Stimulated activated naive CD8-positive, alpha-beta T cell treated with anti-CD3 and anti-CD28 coated beads, Interleukin-15, amount 100 ng/mL, for 72 hours (primary cell): ENCODE data around the gene TMEM131L.

Source experiments
- ATAC-seq: fragments of 150-1000 bp; cut with Tn5 transposase; 2 replicates; pipeline ENCODE4 v1.10.0; 2021; ENCODE audit warnings: mild to moderate bottlenecking, moderate library complexity
- DNase-seq, 2 donors: peaks; one replicate each; pipeline ENCODE4 v3.0.0; 2021 to 2022
- H3K27ac Mint-ChIP-seq, 2 donors: one replicate each; pipeline ENCODE4 v1.8.0; 2022; ENCODE audit warnings: mild to moderate bottlenecking in 2 of 2, mixed read lengths in 2 of 2, moderate library complexity in 2 of 2
- H3K27me3 Mint-ChIP-seq: one replicate; pipeline ENCODE4 v1.8.0; 2022; ENCODE audit warnings: mixed read lengths
- H3K4me1 Mint-ChIP-seq: one replicate; pipeline ENCODE4 v1.8.0; 2022; ENCODE audit warnings: mild to moderate bottlenecking, mixed read lengths
- H3K4me3 Mint-ChIP-seq, 2 donors: one replicate each; pipeline ENCODE4 v1.8.0; 2022; ENCODE audit warnings: mild to moderate bottlenecking in 2 of 2, mixed read lengths in 2 of 2, moderate library complexity in 1 of 2
- H3K9me3 Mint-ChIP-seq, 2 donors: one replicate each; pipeline ENCODE4 v1.8.0; 2022; ENCODE audit warnings: mixed read lengths in 2 of 2

TMEM131L gene

GRCh38 chr4:153529646-153530045 lies 63.5 kb downstream of the TMEM131L start:
- peak overlapping the region; percentile 79 to 80 for H3K4me3 Mint-ChIP-seq
- DNase-seq (no peak), ATAC-seq (no peak)
- H3K27me3 Mint-ChIP-seq, result no peaks in the 10 kb centered on the region
- H3K4me1 Mint-ChIP-seq, result peaks cover 93% of the 10 kb centered on the region
- H3K9me3 Mint-ChIP-seq, result peaks cover 6 to 11% of the 10 kb centered on the region in 2 donors
- peak overlapping the region; percentile 43 to 93 for H3K27ac Mint-ChIP-seq

- Mint-ChIP-seq H3K27ac (peak overlapping the region; percentile 88 to 89), H3K27me3 (no peaks in the 10 kb centered on the region), H3K4me1 (peaks cover 93% of the 10 kb centered on the region), H3K9me3 (peaks cover 6 to 11% of the 10 kb centered on the region in 2 donors), H3K4me3 (peak overlapping the region; percentile 79 to 80)
- no peak for DNase-seq
- ATAC-seq, result peak; percentile 52
These were observed 64.3 kb downstream of the TMEM131L start for GRCh38 chr4:153530284-153530999.

GRCh38 chr4:153531000-153531358 lies 64.8 kb downstream of the TMEM131L start:
- Mint-ChIP-seq H3K4me1 (peaks cover 95% of the 10 kb centered on the region), H3K27me3 (no peaks in the 10 kb centered on the region), H3K4me3 (peak overlapping the region; percentile 79 to 80), H3K9me3 (peaks cover 6 to 10% of the 10 kb centered on the region in 2 donors), H3K27ac (peak overlapping the region in 1 of 2 donors; percentile 88)
- no peak for DNase-seq
- no peak for ATAC-seq

DNA sequence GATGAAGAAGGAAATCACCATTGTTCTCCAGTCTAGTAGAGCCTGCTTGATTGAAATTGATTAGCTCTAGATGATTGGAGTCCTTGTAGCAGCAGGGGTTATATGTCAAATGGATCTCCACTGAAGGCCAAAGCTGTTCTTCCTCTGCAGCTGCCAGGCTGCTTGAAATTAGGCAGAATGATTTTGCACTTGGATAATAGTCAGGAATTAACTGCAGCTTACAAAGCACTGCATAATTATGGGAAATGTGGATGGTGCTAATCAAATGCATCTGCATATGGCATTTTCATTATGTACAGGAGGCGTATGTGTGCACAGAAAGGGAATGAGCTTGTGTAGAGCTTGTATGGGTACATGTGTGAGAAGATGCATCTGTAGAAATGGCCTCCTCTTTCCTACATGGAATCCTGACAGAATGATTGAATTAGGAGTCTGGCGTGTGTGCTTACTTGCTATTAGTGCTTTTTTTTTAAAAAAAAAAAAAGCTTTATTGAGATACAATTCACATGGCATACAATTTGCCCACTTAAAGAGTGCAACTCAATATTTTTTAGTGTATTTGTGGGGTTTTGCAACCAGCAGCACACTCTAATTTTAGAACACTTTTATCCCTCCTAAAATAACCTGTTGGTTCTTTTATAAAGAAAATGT lies 65.9 kb downstream of the TMEM131L start:
- peaks cover 92% of the 10 kb centered on the region for H3K4me1 Mint-ChIP-seq

GRCh38 chr4:153532636-153533035 lies 66.5 kb downstream of the TMEM131L start:
- peak overlapping the region in 1 of 2 donors; percentile 89 for H3K27ac Mint-ChIP-seq

More for the DNA sequence above, 65.9 kb downstream of the TMEM131L start:
- Mint-ChIP-seq H3K27me3 (no peaks in the 10 kb centered on the region), H3K4me3 (no peak overlapping the region), H3K27ac (peak overlapping the region; percentile 14 to 27), H3K9me3 (peaks cover 0 to under 1% of the 10 kb centered on the region in 2 donors)
- ATAC-seq (no peak), DNase-seq (no peak)

GRCh38 chr4:153533387-153533786 lies 67.2 kb downstream of the TMEM131L start:
- Mint-ChIP-seq H3K4me3 (no peak overlapping the region), H3K9me3 (no peaks in the 10 kb centered on the region), H3K4me1 (peaks cover 92% of the 10 kb centered on the region), H3K27me3 (no peaks in the 10 kb centered on the region), H3K27ac (peak overlapping the region; percentile 23 to 89)
- DNase-seq (no peak), ATAC-seq (no peak)

More at GRCh38 chr4:153532636-153533035, 66.5 kb downstream of the TMEM131L start:
- Mint-ChIP-seq H3K4me1 (peaks cover 92% of the 10 kb centered on the region), H3K4me3 (no peak overlapping the region), H3K27me3 (no peaks in the 10 kb centered on the region), H3K9me3 (no peaks in the 10 kb centered on the region)
- DNase-seq (no peak), ATAC-seq (no peak)

- Mint-ChIP-seq H3K4me1 (peaks cover 89% of the 10 kb centered on the region), H3K27ac (peak overlapping the region; percentile 31 to 89), H3K9me3 (no peaks in the 10 kb centered on the region), H3K4me3 (no peak overlapping the region), H3K27me3 (no peaks in the 10 kb centered on the region)
- ATAC-seq (no peak), DNase-seq (no peak)
These were observed 68.9 kb downstream of the TMEM131L start for GRCh38 chr4:153534792-153535629.

DNA sequence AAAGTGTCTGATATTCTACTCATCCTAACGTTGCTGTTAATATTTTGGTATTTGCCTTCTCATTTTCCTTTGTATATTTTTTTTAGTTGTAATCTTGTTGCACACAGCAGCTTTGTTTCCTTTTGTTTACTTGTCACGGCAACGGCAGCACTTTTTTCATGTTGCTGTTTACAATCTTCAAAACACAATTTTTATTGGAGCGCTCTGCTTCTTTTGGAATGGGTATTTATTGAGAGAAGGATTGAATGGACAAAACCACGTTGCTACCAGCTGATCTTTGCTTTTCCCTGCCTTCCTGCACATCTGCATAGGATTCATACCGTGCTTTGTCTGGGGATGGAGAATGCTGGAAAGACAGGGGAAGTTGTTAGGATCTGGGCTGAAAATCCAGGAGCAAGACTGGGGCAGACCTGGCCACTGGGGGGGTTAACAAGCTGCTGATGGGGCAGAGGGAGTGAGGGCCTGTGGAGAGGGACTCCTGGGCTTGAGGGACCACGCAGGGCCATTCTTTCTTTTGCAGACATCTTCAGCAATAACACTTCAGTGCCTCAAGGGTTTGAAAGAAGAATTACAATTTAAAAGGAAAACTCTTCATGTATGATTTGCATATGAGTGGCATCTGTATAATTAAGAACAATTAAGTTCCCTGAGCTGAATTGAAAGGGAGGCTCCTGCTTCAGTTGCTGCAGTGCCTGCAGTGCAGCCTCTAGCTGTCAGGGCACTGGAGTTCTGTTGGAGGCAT lies 69.8 kb downstream of the TMEM131L start:
- H3K9me3 Mint-ChIP-seq, result no peaks in the 10 kb centered on the region
- peak overlapping the region; percentile 77 to 85 for H3K27ac Mint-ChIP-seq
- ATAC-seq (no peak), DNase-seq (no peak)
- peak overlapping the region in 1 of 2 donors; percentile 16 for H3K4me3 Mint-ChIP-seq
- H3K27me3 Mint-ChIP-seq, result no peaks in the 10 kb centered on the region
- H3K4me1 Mint-ChIP-seq, result peaks cover 89% of the 10 kb centered on the region

- H3K4me3 Mint-ChIP-seq, result no peak overlapping the region
These were observed 71.4 kb downstream of the TMEM131L start for GRCh38 chr4:153537493-153537960.

GRCh38 chr4:153538487-153539357 lies 72.6 kb downstream of the TMEM131L start:
- Mint-ChIP-seq H3K27ac (no peak overlapping the region), H3K4me1 (peaks cover 87% of the 10 kb centered on the region), H3K27me3 (no peaks in the 10 kb centered on the region), H3K4me3 (no peak overlapping the region), H3K9me3 (no peaks in the 10 kb centered on the region)
- DNase-seq (no peak), ATAC-seq (no peak)

More at GRCh38 chr4:153537493-153537960, 71.4 kb downstream of the TMEM131L start:
- Mint-ChIP-seq H3K4me1 (peaks cover 92% of the 10 kb centered on the region), H3K27me3 (no peaks in the 10 kb centered on the region), H3K9me3 (no peaks in the 10 kb centered on the region), H3K27ac (no peak overlapping the region)
- no peak for DNase-seq
- no peak for ATAC-seq

- Mint-ChIP-seq H3K9me3 (no peaks in the 10 kb centered on the region), H3K27ac (no peak overlapping the region), H3K4me1 (peaks cover 85% of the 10 kb centered on the region), H3K4me3 (no peak overlapping the region), H3K27me3 (no peaks in the 10 kb centered on the region)
- DNase-seq (no peak), ATAC-seq (no peak)
These were observed 73.3 kb downstream of the TMEM131L start for GRCh38 chr4:153539422-153539821.

DNA sequence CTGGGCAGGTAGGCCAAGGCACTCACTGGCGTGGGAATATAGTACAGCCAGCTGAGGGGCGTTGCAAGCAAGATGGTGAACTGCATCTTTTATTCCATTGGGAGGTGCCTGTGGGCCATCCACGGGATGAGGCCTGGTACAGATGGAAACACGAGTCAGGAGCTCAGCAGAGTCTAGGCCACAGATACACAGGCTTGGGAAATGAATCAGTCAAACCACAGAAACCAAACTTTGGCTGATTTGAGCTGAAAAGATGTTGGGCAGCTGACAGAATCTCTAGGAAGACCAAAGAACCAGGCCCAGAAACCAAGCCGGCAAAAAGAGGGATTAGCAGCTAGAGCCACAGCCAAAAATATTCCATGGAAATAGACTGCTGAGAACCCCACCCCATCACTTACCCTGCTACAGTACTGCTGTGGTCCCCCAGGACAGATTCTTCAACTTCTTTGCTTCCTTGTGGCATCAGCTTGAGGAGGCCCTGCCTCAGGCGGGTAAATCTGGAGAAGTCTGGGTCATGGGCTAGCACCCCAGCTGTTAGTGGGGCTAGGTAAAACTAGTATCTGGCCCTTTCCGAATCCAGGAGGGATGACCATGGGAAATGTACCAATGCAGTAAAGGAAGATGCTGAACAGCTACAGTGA lies 75.4 kb downstream of the TMEM131L start:
- Mint-ChIP-seq H3K27me3 (no peaks in the 10 kb centered on the region), H3K27ac (peak overlapping the region; percentile 3 to 75), H3K4me1 (peaks cover 79% of the 10 kb centered on the region), H3K9me3 (no peaks in the 10 kb centered on the region), H3K4me3 (peak overlapping the region; percentile 2 to 44)
- DNase-seq, result peak; percentile 33 to 52
- peak; percentile 94 for ATAC-seq

DNA sequence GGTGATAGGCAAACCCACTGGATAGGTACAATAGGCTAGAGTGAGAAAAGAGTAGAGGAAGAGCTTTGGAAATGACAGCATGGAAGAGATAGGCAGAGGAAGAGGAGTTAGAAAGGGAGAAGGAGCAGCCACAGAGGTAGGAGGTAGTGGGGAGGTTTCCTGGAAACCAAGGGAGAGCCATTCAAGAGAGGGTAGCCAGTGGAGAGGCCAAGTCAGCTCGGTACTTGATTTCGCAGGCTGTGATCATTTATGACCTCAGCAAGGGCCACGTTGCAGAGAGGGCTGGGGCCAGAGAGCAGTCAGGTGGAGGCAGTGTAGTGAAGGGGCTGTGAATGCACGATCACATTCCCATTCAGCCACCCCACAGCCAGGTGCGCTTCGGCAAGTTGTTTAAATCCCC lies 76.0 kb downstream of the TMEM131L start:
- H3K4me3 Mint-ChIP-seq, result peak overlapping the region; percentile 2 to 44
- H3K4me1 Mint-ChIP-seq, result peaks cover 78% of the 10 kb centered on the region
- H3K9me3 Mint-ChIP-seq, result no peaks in the 10 kb centered on the region
- DNase-seq (no peak), ATAC-seq (peak; percentile 18)
- peak overlapping the region in 1 of 2 donors; percentile 75 for H3K27ac Mint-ChIP-seq
- no peaks in the 10 kb centered on the region for H3K27me3 Mint-ChIP-seq

- H3K4me1 Mint-ChIP-seq, result peaks cover 78% of the 10 kb centered on the region
- H3K4me3 Mint-ChIP-seq, result no peak overlapping the region
- no peaks in the 10 kb centered on the region for H3K27me3 Mint-ChIP-seq
- no peak overlapping the region for H3K27ac Mint-ChIP-seq
- ATAC-seq (no peak), DNase-seq (no peak)
- no peaks in the 10 kb centered on the region for H3K9me3 Mint-ChIP-seq
These were observed 76.7 kb downstream of the TMEM131L start for GRCh38 chr4:153542834-153543233.
